KG1 (cell line): Measurements from ENCODE around the gene ESRRB.
A peak's percentile ranks its signal among the peaks of the same experiment; 100 is the strongest.

ENCODE experiments used
- DNase-seq: peaks from one replicate; lab custom pipeline; 2025; lab: John Stamatoyannopoulos, UW

The ESRRB gene

GRCh38 chr14:76352639-76353281 is 23.2 kb upstream of the ESRRB start:
- DNase-seq, result peak; percentile 48

GRCh38 chr14:76354310-76354709 is 21.6 kb upstream of the ESRRB start:
- no peak for DNase-seq

GRCh38 chr14:76355771-76356170 is 20.2 kb upstream of the ESRRB start:
- DNase-seq, result no peak

- no peak for DNase-seq
Measured at GRCh38 chr14:76371066-76371465, 4.9 kb upstream of the ESRRB start.

- no peak for DNase-seq
Measured at GRCh38 chr14:76373456-76373855, 2.5 kb upstream of the ESRRB start.

GRCh38 chr14:76375484-76375883 is 453 bp upstream of the ESRRB start:
- DNase-seq, result no peak

- DNase-seq, result no peak
Measured at GRCh38 chr14:76376409-76376877, 506 bp downstream of the ESRRB start.

GRCh38 chr14:76376878-76377734 is 1.2 kb downstream of the ESRRB start:
- DNase-seq, result no peak

- no peak for DNase-seq
Measured at GRCh38 chr14:76377735-76378074, 1.8 kb downstream of the ESRRB start.

- no peak for DNase-seq
Measured at GRCh38 chr14:76380991-76381390, 5.1 kb downstream of the ESRRB start.

- DNase-seq, result no peak
Measured at GRCh38 chr14:76381817-76382494, 6.0 kb downstream of the ESRRB start.

GRCh38 chr14:76382495-76382832 is 6.5 kb downstream of the ESRRB start:
- no peak for DNase-seq

GRCh38 chr14:76385435-76385834 is 9.5 kb downstream of the ESRRB start:
- no peak for DNase-seq

- DNase-seq, result peak; percentile 66
Measured at GRCh38 chr14:76386944-76387782, 11.2 kb downstream of the ESRRB start.

- DNase-seq, result no peak
Measured at GRCh38 chr14:76389841-76390240, 13.9 kb downstream of the ESRRB start.

- no peak for DNase-seq
Measured at GRCh38 chr14:76390621-76391020, 14.7 kb downstream of the ESRRB start.

- no peak for DNase-seq
Measured at GRCh38 chr14:76391981-76392690, 16.2 kb downstream of the ESRRB start.

GRCh38 chr14:76394569-76394968 is 18.6 kb downstream of the ESRRB start:
- DNase-seq, result no peak

GRCh38 chr14:76395161-76395560 is 19.2 kb downstream of the ESRRB start:
- DNase-seq, result no peak

- DNase-seq, result no peak
Measured at GRCh38 chr14:76396714-76397187, 20.8 kb downstream of the ESRRB start.

GRCh38 chr14:76405627-76406026 is 29.7 kb downstream of the ESRRB start:
- no peak for DNase-seq
